Common myeloid progenitor, CD34-positive (primary cell): ENCODE measurements around the gene ZNF280A.
"Not testable (repeated sequence)": the region's sequence is repeated elsewhere in the genome, so short reads cannot be mapped to it uniquely, and the experiment has no call there.

Source experiments
- CTCF ChIA-PET: fragments of 350-600 bp; sonication (Branson Sonifier 250); formaldehyde crosslinking; loops from one replicate; lab custom pipeline; 2021; ENCODE audit warnings: antibody characterized with exemption; lab: Charles Lee
- POLR2A ChIA-PET: fragments of 350-600 bp; sonication (Branson Sonifier 250); formaldehyde crosslinking; loops from one replicate; lab custom pipeline; 2021; ENCODE audit warnings: antibody characterized with exemption; lab: Charles Lee
- DNase-seq, 3 donors: peaks; one replicate each; pipeline versions ENCODE4 v3.0.0 to v3.0.0-alpha.2; 2013
- H3K27ac ChIP-seq, 2 experiments: 1 replicate in 1 of 2; 2 replicates in 1 of 2; pipeline ENCODE4 v1.7.0; 2013; ENCODE audit warnings: inconsistent platforms in 2 of 2, low read length in 2 of 2, mild to moderate bottlenecking in 2 of 2, low read depth in 1 of 2, moderate library complexity in 1 of 2; ENCODE audit not compliant: severe bottlenecking in 2 of 2, insufficient read depth in 1 of 2, poor library complexity in 1 of 2
- H3K27me3 ChIP-seq, 5 experiments: replicated peaks in 2 of 5; 1 replicate in 3 of 5; 2 replicates in 2 of 5; pipeline versions ENCODE4 v1.6.1 to v1.7.0; 2013; ENCODE audit warnings: low read length in 4 of 5, mild to moderate bottlenecking in 2 of 5, moderate library complexity in 2 of 5, inconsistent platforms in 1 of 5; ENCODE audit not compliant: insufficient read depth in 5 of 5, control insufficient read depth in 4 of 5
- H3K36me3 ChIP-seq, 4 experiments: 1 replicate in 2 of 4; 2 replicates in 2 of 4; pipeline versions ENCODE4 v1.6.1 to v1.7.0; 2013; ENCODE audit warnings: low read length in 3 of 4, control low read depth in 1 of 4, mild to moderate bottlenecking in 1 of 4; ENCODE audit not compliant: control insufficient read depth in 4 of 4, insufficient read depth in 4 of 4
- H3K4me1 ChIP-seq, 4 experiments: 1 replicate in 3 of 4; 2 replicates in 1 of 4; pipeline versions ENCODE4 v1.6.1 to v1.7.1; 2013; ENCODE audit warnings: low read length in 3 of 4, mild to moderate bottlenecking in 3 of 4, control low read depth in 1 of 4, inconsistent platforms in 1 of 4, moderate library complexity in 1 of 4; ENCODE audit not compliant: control insufficient read depth in 4 of 4, insufficient read depth in 4 of 4; ENCODE audit errors: control extremely low read depth in 1 of 4
- H3K4me3 ChIP-seq, 7 experiments: 1 replicate in 4 of 7; 2 replicates in 3 of 7; pipeline versions ENCODE4 v1.5.1 to v1.7.0; 2013; ENCODE audit warnings: mild to moderate bottlenecking in 7 of 7, low read length in 6 of 7, moderate library complexity in 6 of 7, inconsistent platforms in 2 of 7, low read depth in 2 of 7, control low read depth in 1 of 7; ENCODE audit not compliant: insufficient read depth in 4 of 7, control insufficient read depth in 1 of 7; ENCODE audit errors: extremely low read depth in 1 of 7
- H3K9me3 ChIP-seq, 5 experiments: 1 replicate in 4 of 5; 2 replicates in 1 of 5; pipeline versions ENCODE4 v1.6.1 to v1.7.1; 2013; ENCODE audit warnings: low read length in 4 of 5, mild to moderate bottlenecking in 2 of 5, inconsistent platforms in 1 of 5, low read depth in 1 of 5, moderate library complexity in 1 of 5; ENCODE audit not compliant: control insufficient read depth in 4 of 5, insufficient read depth in 2 of 5; ENCODE audit errors: control extremely low read depth in 1 of 5
- WGBS: methylation state at CpG from one replicate; pipeline ENCODE4 v1.1.5; 2013; ENCODE audit not compliant: insufficient coverage; 5-methylcytosine and 5-hydroxymethylcytosine counted together

Gene ZNF280A

DNA sequence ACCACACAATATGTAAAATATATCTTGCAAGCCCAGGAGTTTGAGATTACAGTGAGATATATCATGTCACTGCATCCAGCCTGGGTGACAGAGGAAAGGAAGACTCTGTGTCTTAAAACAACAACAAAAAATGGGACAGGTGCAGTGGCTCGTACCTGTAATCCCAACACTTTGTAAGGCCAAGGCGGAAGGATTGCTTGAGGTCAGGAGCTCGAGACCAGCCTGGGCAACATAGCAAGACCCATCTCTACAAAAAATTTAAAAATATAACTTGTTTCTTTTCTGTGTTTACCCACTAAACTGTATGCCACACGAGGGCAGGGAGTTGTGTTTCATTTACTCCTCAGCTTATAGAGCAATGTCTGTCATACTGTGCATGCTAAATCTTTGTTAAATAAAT, 3.1 kb downstream of the ZNF280A start:
- Histone ChIP-seq H3K27me3 (peaks cover 0 to 22% (median 3%) of the 10 kb centered on the region in 5 experiments), H3K4me3 (no peak overlapping the region), H3K4me1 (no peaks in the 10 kb centered on the region), H3K36me3 (no peaks in the 10 kb centered on the region), H3K27ac (no peak overlapping the region), H3K9me3 (no peaks in the 10 kb centered on the region)
- POLR2A ChIA-PET, result no interaction called here
- CTCF ChIA-PET, result interaction anchor here (2.8 kb wide), 1 partner anchor 8 kb away, joined by 10 read pairs; the partner anchor contains the start of gene ZNF280B
- WGBS, result 86% methylated on average over 2 of the region's 4 CpGs
- DNase-seq, result no peak

DNA sequence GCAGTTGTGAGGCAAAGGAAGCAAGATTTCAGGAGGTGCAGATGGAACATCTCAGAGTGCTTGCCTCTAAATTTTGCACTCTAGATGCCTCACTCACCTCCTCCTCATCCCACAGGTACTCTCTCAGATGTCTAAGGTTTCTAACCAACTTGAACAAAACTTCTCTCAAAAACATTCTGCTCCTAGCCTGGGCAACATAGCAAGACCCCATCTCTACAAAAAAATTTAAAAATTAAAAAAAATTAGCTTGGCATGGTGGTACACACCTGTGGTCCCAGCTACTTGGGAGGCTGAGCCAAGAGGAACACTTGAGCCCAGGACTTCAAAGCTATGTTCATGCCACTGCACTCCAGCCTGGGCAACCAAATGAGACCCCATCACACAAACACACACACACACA, 4.2 kb downstream of the ZNF280A start:
- no peaks in the 10 kb centered on the region for H3K36me3 ChIP-seq
- no peak overlapping the region for H3K4me3 ChIP-seq
- CTCF ChIA-PET, result interaction anchor here (0.6 to 1.1 kb wide), 2 partner anchors 152 to 568 kb away, joined by 3 read pairs; no protein-coding TSS in a partner anchor
- no peaks in the 10 kb centered on the region for H3K4me1 ChIP-seq
- H3K9me3 ChIP-seq, result peaks cover 0 to 2% (median 0%) of the 10 kb centered on the region in 5 experiments
- POLR2A ChIA-PET, result no interaction called here
- no peak overlapping the region for H3K27ac ChIP-seq
- DNase-seq, result no peak
- H3K27me3 ChIP-seq, result peaks cover 0 to 24% (median 4%) of the 10 kb centered on the region in 5 experiments

DNA sequence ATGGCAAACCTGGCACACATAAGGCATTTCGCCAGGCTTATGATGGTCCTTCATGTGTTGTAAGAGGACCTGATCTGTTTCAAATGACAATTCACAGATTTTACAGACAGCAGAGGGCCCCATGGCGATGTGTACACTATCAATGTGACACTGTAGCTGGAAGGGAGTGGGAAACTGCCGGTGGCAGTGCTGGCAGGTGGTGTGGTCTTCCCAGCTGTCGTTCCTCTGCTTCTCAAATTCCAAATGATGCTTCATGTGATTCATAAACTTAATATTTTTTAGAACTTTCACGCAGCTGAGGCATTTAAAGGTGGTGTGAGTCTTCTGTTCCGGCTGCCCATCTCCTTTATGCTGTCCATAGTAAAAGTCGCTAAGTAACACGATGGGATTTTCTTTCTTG, 5.6 kb downstream of the ZNF280A start:
- DNase-seq, CTCF ChIA-PET, H3K4me1 ChIP-seq, H3K4me3 ChIP-seq, H3K9me3 ChIP-seq, POLR2A ChIA-PET, H3K36me3 ChIP-seq, H3K27ac ChIP-seq: not testable (repeated sequence)
- 81% methylated on average over 7 of the region's 8 CpGs for WGBS
- peaks cover 0 to 24% (median 4%) of the 10 kb centered on the region in 5 experiments for H3K27me3 ChIP-seq

DNA sequence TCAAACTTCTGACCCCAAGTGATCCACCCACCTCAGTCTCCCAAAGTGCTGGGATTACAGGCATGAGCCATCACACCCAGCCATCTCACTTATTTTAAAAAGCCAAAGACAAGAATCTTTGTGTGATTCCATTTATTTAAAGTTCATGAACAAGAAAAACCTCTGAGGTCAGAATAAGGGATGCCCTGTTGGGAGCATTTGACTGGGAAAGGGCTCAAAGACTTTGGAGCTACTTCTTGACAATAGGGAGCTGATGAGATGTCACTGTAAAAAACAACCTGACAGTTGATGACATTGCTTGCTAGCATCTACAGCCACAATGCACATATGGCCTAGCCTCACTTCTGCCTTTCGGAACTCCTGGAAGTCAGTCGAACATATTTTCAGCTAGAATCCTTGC, 6.5 kb downstream of the ZNF280A start:
- ChIA-PET POLR2A (no interaction called here), CTCF (interaction anchor here (0.7 to 0.9 kb wide), 2 partner anchors 8 to 15 kb away, joined by 3 read pairs; no protein-coding TSS in a partner anchor)
- H3K36me3 ChIP-seq, result no peaks in the 10 kb centered on the region
- H3K9me3 ChIP-seq, result peaks cover 0 to 7% (median 2%) of the 10 kb centered on the region in 5 experiments
- no peaks in the 10 kb centered on the region for H3K4me1 ChIP-seq
- H3K27ac ChIP-seq, result no peak overlapping the region
- DNase-seq, result no peak
- H3K27me3 ChIP-seq, result peaks cover 0 to 24% (median 4%) of the 10 kb centered on the region in 5 experiments
- H3K4me3 ChIP-seq, result no peak overlapping the region
- WGBS, result 100% methylated on average over 2 of the region's 2 CpGs

DNA sequence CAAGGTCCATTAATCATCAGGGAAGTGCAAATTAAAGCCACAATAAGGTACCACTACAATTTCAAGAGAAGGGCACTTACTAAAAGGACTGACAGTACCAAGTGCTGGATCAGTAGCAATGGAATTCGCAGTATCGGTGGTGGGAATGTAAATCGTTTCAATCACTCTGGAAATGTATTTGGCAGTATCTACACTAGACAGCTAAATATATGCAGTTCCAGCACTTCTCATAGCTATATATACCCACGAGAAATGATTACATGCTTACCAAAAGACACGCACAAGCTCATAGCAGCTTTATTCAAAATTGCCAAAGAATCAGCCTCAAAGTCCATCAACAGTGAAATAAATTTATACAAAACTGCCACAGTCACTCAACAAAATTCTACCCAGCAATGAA, 7.1 kb downstream of the ZNF280A start:
- no peaks in the 10 kb centered on the region for H3K36me3 ChIP-seq
- no peak overlapping the region for H3K27ac ChIP-seq
- WGBS, result 84% methylated on average over 4 of the region's 5 CpGs
- H3K4me3 ChIP-seq, result no peak overlapping the region
- ChIA-PET CTCF (interaction anchor here (0.9 kb wide), 1 partner anchor 9 kb away, joined by 3 read pairs; no protein-coding TSS in a partner anchor), POLR2A (no interaction called here)
- peaks cover 0 to 7% (median 2%) of the 10 kb centered on the region in 5 experiments for H3K9me3 ChIP-seq
- peaks cover 0 to 24% (median 4%) of the 10 kb centered on the region in 5 experiments for H3K27me3 ChIP-seq
- peaks cover 0 to 5% (median 2%) of the 10 kb centered on the region in 4 experiments for H3K4me1 ChIP-seq
- DNase-seq, result no peak

DNA sequence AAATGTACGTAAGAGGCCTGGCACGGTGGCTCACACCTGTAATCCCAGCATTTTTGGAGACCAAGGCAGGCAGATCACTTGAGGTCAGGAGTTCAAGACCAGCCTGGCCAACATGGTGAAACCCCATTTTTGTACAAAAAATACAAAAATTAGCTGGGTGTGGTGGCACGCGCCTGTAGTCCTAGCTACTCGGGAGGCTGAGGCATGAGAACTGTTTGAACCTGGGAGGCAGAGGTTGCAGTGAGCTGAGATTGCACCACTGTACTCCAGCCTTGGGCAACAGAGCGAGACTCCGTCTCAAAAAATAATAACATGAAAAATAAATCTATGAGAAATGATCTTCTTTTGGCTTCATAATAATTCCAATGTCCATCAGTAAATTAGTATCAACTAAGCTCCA, 9.2 kb downstream of the ZNF280A start:
- H3K9me3 ChIP-seq, H3K27ac ChIP-seq, H3K36me3 ChIP-seq, DNase-seq, POLR2A ChIA-PET, H3K4me3 ChIP-seq, H3K4me1 ChIP-seq: not testable (repeated sequence)
- H3K27me3 ChIP-seq, result peaks cover 0 to 20% (median 4%) of the 10 kb centered on the region in 5 experiments
- CTCF ChIA-PET, result interaction anchor here (0.6 to 1.4 kb wide), 2 partner anchors 9 to 76 kb away, joined by 3 read pairs; partner anchors contain the start of gene ZNF280A
- whole genome bisulfite sequencing, result 100% methylated on average over 5 of the region's 7 CpGs

DNA sequence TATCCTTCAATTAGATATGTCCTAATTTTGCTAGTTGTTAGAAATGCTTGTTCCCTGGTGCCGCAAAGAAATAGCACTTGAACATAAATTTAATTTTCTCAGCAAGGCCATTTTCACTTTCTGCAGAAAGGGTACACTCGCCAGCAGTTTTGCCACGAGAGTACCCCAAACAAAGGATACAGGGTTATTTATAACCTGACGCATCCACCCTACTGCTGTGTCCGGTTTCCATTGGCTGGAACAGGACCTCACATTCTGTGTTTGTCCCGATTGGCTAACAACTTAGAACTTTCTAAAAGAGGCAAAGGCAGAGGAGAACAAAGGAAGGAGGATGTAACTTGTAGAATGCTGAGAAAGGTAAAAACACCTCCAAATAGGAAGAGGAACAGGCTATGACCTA, 10.2 kb downstream of the ZNF280A start:
- H3K36me3 ChIP-seq, H3K4me3 ChIP-seq, H3K4me1 ChIP-seq, DNase-seq, H3K9me3 ChIP-seq, H3K27ac ChIP-seq, POLR2A ChIA-PET: not testable (repeated sequence)
- peaks cover 0 to 16% (median 4%) of the 10 kb centered on the region in 5 experiments for H3K27me3 ChIP-seq
- CTCF ChIA-PET, result interaction anchor here (1.1 to 2.3 kb wide), 3 partner anchors 8 to 117 kb away, joined by 3 to 10 read pairs (median 4); no protein-coding TSS in a partner anchor
- 96% methylated on average over 4 of the region's 6 CpGs for WGBS
